ENCODE data around the gene PSMD5.

PSMD5 gene

DNA sequence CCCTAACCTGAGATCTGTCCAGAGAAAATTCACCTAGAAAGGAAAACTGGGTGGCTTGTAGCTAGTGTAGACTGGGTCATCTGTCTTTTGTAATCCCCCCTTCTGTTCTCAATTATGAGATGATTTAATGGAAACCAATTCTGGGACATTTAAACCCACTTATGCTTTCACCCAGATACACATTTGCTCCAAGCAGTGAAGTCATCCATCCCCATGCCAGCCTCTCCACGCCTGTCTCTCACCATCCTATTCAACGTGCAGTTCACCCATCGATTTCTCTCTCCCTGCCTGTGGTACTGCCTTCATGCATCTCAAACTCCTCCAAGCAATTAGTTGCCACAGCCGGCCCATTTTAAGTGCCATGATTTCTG is 32.5 kb upstream of the PSMD5 start:
- no peak for DNase-seq (ENCODE audit: low read depth)

DNA sequence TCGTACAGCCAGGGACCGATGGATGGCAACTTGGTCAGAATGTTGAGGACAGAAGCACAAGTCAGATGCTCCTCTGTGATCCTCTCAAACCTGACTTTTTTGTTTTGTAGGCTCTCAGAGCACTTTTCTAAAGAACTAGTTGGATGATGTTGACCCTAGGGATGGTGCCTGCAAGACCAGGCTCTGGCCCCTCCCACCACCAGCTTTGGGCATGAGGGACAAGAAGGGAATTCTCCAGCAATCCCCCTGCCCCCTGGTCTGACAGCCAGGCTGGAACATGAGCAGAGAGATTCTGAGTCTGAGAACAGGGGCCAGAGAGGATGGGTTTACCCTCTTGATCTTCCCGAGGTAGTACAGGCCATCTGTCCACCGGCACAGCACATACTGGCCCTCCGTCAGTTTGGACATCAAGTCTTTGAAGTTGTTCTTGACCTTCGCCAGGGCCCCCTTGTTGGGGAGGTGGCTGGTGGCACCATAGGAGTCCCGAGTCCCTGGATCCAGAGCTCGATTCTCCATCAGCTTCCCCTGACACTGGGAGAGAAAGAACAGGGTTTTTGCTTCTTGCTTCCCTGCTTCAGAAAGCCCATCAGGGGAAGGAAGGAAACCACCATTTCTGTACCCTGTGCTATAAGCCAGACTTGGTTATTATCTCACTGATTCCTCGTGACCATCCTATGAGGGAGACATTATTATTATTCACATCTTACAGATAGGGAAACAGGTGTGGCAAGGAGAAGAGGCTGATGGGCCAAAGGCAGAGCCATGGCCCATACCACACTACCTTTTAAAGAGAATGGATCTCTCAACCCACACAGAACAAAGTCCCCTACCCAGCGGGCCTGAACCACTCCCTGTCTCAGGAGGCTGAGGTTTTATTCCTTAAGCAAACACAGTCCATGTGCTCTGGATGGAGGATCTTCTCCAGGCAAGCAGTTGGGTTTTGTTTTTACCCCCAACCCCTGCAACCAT is 31.8 kb upstream of the PSMD5 start:
- DNase-seq (ENCODE audit: low read depth): no peak

DNA sequence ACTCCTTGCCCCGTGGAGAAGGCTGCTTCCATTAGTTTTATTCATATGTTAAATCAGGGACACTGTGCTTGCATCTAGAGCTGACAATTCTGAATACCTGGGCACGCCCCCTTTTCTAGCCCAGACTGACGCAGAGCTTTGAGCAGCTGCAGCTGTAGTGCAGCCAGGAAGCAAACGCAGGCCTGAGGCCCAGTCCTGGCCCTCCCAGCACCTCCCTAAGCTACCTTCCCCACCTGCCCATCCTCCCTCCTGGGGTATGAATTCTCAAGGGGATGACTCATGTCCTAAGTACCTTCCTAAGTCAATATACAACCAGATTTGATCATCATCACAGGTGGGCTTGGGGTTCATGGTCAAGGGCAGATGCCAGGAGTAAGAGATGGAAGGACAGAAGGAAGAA is 30.8 kb upstream of the PSMD5 start:
- DNase-seq (ENCODE audit: low read depth): no peak

DNA sequence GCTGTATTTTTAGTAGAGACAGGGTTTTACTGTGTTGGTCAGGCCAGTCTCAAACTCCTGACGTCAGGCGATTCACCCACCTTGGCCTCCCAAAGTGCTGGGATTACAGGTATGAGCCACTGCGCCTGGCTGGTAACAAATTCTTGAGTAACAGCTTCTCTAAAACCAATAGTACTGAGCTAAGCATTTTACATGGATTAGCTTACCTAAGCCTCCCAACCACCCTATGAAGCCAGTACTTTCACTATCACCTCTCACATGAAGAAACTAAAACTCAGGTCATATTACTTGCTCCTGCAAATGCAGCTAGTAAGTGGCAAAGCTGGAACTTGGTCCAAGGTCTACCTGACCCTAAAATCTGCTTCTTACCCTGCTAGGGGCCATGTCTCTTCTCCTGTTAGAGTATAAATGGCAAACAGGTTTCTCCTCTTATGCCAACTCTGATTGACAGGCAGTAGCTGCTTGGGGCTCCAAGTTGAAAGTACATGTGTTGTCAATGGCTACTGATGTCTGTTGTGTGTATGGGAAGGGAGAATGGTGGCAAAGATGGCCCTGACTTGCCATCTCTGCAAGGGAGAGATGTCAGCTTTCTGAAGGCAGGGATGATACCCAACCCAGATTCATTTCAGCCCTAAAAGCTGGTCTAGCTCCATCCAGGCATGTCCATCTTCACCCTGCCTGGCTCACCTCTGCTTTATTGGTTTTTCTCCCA is 30.2 kb upstream of the PSMD5 start:
- no peak for DNase-seq (ENCODE audit: low read depth)

DNA sequence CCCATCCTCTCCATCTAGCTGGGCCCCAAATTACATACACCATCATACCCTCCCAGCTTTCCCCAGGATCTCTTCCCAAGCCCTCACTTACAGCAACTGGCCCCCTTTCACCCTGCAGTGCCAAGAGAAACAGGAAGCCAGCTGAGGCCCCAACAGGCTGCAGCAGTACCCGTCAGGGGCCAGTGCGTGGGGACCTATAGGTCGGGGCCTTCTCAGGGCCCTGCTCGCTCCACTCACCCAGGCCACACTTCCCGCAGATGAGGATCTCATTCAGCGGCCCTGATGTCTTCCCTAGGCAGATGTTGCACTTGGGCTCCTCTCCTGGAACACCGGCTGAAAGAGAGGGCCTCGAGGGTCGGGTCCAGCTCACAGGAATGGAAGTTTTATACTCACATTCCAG is 27.5 kb upstream of the PSMD5 start:
- DNase-seq (ENCODE audit: low read depth): no peak

DNA sequence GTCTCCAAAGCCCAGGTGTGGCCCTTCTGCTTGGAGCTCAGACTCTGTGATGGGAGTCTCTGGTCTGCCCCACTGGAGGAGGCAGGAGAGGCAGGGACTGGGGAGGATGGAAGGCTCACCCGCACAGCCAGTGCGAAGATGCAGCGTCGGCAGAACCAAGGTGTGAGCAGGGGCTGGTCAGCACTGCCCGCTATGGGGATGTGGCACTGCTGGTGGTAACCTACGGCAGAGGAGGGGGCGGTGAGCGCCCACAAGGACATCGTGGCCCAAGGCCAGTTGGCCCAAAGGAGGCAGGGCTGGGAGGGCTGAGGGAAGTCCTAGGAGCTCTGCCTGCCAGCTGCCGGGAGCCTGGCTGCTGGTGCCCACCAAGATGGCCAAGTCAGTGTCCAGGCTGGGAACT is 27.0 kb upstream of the PSMD5 start:
- no peak for DNase-seq (ENCODE audit: low read depth)

DNA sequence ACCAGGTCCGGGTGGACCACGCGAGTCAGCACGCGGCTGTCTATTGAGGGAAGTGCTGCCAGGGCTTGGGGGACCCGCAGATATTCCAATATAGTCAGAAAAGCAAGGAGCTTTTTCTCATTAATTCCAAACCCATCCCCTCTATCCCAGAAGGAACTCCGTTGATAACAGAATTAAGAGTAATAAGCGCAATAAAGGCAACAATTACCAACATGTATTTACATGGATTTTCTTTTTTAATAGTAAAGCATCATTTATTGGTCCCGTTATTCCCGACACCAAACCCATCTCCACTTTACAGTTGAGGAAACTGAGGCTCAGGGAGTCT is 26.6 kb upstream of the PSMD5 start:
- DNase-seq (ENCODE audit: low read depth): no peak

DNA sequence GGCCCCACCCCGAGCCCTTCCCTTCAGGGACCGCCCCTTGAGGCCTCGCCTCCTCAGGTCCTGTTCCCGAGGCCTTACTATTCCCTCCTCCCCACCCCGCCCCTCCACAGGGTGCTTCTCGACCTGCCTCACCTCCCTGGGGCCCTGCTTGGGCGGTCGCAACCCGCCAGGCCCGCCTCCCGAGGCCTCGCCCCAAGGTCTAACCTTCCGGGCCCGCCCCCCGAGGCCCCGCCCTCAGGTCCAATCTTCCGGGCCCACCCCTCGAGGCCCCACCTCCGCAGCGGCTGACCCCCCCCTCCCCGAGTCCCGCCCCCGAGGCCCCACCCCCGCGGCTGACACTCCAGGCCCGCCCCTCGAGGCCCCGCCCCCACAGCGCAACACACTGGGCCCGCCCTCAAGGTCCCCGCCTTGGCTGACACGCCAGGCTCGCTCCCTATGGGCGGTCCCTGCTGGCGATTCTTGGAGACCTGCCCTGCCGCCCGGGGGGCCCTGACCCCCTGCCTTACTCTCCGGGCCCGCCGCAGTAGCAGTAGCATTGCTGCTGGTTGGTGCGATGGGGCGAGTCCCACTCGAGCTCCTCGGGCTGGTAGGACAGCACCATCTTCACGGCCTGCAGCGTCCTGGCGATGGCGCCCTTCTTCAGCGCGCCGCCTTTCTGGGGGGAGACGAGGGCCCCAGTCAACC is 26.1 kb upstream of the PSMD5 start:
- DNase-seq (ENCODE audit: low read depth): peak; percentile 90

DNA sequence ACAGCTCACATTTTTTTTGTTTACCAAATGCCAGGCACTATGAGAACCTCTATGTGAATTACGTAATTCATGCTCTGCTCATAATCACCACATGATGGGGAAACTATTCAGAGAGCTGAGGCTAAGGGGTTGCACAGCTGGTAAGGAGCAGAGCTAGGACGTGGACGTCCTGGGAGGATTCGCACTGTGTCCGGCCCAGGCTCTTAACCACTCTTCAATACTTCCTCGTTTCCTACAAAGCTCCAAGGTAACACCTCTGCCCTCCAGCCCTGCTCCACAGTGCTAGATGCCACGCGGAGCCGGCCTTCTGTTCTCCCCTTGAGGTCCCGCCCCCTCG is 25.6 kb upstream of the PSMD5 start:
- DNase-seq (ENCODE audit: low read depth): no peak

DNA sequence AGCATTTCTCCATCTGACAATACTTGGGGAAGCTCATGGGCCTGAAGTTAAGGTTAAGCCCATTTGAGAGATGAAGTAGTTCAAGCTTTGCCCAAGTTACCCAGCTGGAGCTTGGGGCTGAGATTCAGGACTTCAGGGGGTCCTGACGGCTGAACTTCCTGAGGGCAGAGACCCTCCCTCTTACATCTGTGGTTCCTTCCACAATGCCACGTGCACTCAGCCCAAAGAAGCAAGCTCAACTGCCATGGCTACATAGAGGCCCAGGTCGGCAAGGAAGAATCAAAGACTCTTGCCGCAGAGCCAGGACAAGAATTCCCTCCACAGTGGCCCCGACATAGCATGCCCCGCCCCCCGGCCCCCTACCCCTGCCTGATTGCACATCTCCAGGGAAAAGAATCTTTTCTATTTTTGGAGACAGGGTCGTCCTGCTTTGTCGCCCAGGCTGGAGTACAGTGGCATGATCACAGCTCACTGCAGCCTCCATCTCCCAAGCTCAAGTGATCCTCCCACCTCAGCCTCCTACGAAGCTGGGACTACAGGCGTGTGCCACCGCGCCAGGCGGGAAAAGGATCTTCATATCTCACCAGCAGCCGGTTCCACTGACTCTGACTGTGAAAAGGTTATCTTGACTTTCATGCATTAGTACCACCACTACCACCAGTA is 25.1 kb upstream of the PSMD5 start:
- no peak for DNase-seq (ENCODE audit: low read depth)

DNA sequence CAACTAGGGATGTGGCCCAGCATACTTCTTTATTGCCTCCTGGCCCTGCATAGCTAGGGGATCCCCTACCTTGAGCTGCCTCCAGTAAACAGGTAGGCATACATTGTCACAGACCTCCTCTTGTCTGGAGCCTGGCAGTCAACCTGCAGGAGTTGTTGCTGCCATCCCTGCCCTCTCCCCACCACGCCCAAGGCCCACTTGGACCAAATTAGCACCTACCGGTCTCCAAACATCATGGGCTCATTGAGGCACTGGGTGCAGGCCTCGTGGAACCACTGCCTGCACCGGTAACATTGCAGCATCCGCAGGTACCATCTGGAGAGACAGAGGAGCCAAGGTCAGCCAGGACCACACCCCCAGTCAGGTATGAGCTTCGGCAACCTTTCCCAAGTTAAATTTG is 23.9 kb upstream of the PSMD5 start:
- no peak for DNase-seq (ENCODE audit: low read depth)

DNA sequence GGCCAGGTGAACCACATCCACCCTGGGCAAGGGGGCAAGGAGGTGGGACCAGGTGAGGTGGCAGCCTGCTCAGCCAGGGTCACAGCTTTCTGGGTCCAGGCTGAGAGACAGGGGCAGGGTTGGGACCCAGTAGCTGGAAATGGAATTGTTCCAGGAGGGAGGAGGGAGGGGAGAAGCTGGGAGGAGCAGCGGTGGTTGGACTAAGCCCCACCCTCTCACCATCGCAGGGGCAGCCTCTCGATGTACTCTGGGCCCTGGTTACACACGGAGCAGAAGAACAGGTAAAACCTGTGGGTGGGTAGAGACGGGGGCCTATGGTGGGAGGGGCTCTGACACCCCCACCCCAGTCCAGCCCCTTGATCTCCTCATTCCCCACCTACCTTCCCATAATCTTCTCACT is 23.1 kb upstream of the PSMD5 start:
- DNase-seq (ENCODE audit: low read depth): no peak

DNA sequence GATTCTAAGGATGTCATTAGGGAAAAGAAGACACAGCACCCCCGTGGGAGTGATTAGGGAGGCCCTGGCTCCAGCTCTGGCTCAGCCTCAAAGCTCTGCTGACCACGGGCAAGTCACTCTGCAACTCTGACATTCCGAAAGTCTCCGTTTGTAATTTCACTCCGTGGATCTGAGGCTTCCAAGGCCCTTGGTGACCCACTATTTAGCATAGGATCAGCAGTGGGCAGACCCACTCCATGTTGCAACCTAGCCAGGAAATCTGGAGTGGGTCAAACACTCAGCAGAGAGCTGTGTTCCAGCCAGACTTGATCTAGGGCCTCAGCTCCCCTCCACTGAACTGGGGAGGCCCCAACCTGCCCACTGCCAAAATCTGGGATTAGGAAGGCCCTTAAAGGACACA is 22.5 kb upstream of the PSMD5 start:
- no peak for DNase-seq (ENCODE audit: low read depth)

DNA sequence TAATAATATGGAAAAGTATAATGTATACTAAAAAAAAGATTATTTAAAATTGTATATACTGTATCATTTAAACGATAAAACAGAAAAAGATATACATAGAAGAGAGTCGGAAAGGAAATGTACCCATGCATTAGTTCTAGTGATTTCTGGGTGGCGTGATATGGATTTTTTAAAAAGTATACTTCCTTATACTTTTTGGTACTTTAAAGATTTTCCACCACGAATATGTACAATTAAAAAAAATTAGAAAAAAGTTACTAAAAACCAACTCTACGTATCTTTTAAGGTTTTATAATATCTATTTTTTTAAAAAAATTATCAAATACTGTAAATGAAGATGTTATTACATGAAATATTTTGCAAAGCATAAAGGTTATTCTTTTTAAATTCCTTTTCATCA is 22.0 kb upstream of the PSMD5 start:
- DNase-seq (ENCODE audit: low read depth): no peak

DNA sequence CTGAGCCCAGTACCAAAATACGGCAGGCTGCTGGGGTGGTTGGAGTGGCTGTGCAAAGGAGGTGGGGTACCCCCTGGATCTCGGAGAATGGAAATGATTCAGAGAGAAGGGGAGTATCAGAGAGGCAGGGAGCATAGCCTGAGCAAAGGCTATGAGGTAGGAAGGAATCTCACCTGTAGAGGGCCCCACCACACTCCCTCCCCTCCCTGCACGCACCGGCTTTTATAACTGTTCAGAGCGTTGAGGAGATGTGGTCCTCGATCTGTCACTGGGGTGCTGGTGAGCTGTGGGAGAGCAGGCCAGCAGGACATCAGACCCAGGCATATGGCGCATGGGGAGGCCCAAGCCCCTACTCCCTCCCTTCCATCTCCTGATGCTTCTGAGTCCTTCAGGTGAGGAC is 21.1 kb upstream of the PSMD5 start:
- DNase-seq (ENCODE audit: low read depth): no peak

DNA sequence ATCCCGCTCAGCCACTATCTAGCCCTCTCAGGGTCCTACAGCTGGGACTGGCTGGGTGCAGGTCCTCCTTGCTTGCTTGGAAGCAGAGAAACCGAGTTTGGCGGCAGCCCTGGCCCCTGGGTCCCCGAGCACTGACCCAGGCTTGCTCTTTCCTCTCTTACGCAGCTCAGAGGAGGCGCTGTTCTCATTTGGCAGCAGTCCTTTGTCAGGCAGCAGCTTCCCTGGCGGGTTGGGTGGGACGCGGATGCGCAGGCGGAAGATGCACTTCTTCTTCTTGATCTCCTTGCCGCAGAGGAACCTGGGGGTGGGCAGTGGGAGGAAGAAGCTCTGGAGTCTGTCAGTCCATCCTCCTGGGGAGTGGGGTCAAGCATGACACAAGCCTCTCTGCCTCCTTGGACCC is 19.7 kb upstream of the PSMD5 start:
- no peak for DNase-seq (ENCODE audit: low read depth)

DNA sequence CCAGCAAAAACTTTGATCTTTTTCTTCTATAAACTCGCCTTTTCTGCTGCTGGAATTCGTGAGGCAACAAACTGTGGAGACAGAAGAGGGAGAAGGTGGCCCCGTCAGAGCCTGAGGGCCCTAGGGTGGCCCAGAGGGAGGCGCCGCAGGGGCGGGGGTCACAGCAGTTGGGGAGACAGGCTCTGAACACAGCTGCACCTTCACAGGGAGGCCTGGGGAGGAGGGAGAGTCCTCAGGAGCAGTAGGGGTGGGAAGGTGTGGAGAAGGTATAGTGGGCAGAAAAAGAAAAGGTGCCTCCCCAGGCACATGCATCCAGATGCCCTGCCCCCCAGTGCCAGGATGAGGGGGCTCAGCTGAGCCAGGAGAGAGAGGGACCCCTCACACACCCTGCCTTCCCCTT is 19.2 kb upstream of the PSMD5 start:
- DNase-seq (ENCODE audit: low read depth): no peak

DNA sequence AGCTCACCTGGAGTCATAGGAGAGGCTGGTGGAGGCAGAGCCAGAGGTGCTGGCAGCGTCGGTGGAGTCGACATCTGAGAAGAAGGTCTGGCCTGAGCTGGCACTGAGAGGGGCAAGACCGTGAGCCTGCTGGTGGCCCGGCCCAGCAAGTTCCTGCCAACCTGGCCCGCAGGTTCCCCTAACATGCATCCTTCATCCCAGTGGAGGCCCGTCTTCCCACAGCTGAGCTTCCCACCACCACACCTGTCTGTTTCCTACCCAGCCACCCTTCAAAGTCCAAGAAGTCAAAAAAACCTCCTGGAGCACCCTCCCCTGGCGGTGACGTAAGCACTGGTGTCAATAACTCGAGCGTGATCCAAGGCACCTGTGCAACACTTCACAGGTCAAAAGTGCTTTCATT is 17.4 kb upstream of the PSMD5 start:
- no peak for DNase-seq (ENCODE audit: low read depth)

DNA sequence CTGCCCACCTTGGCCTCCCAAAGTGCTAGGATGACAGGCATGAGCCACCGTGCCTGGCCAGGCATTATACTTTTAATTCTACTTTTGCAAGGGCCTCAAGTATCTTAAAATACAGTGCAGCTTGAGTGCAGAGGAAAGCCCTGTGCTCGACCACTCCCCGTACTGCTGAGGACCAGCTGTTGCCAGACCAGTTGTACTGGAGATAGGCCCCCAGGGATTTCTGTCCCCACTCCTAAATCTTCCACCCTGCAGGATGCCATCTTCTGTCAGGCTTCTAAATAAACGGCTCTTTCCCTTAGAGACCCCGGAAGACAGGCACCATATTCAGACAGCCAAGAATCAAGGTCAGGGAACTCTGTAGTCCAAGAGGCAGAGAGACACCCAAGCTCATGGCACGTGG is 16.6 kb upstream of the PSMD5 start:
- DNase-seq (ENCODE audit: low read depth): no peak

DNA sequence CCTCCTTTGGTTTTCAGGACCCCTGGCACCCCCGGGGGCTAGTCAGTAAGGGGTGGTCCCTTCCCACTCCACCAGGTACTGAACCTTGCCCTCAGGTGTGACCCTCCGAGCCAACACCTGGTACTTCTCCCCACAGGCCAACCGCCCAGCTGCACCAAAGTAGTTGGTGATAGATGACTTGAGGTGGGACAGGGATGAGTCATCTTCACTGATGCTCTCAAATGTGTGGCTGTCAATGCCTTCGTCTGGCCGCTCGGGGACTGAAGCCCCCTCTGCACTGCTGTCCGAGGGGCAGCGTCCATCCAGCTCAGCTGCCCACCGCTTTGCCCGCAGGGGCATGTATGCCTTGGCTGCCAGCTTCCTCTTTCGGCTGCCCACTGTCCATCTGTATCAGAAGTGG is 15.2 kb upstream of the PSMD5 start:
- DNase-seq (ENCODE audit: low read depth): no peak

DNA sequence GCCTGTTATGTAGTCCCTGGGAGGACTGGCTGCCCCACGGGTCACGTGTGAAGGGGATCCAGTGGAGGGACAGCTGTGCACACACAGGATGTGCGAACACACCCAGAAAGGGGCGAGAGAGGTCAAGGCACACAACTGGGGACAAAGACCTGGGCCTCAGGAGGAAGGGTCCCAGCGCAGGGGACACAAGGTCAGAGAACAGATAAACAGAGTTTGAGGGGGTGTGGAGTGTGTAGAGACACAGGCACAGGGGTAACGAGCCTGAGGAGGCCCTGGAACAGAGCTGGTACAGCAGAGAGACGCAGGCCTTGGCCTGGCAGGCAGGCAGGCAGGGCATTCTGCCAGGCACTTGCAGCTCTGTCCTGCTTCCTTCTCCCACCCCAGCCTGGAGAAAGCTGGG is 14.8 kb upstream of the PSMD5 start:
- DNase-seq (ENCODE audit: low read depth): no peak

DNA sequence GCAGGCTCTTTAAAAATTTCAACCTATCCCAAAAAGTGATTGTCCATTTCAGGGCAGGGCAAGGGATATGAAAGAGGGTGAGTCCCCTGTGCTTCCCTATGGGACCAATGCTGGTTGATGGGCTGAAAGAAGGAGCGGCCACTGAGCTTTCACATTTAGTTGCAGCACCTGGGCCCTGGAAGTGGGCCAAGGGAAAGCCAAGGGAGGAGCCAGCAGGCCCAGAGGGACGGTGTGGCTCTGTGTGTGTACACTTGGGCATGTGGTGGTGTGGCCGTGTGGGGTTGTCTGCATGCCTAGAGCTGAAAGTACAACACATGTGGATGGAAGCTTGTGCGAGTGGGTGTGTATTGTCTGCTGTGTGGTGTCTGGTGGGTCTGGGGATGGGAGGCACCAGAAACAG is 14.0 kb upstream of the PSMD5 start:
- DNase-seq (ENCODE audit: low read depth): no peak
